HG03045 (cell line): ENCODE measurements around the gene STXBP3.

Source experiments
- ATAC-seq: cut with Tn5 transposase; IDR thresholded peaks from one replicate; pipeline ENCODE4 v1.9.1; 2021; ENCODE audit warnings: mild to moderate bottlenecking, moderate library complexity; ENCODE audit not compliant: unreplicated experiment

The STXBP3 gene

GRCh38 chr1:108792420-108792819, 45.9 kb downstream of the STXBP3 start:
- ATAC-seq = no peak

GRCh38 chr1:108799001-108799400, 52.5 kb downstream of the STXBP3 start:
- ATAC-seq = no peak

- no peak for ATAC-seq
These were observed 54.6 kb downstream of the STXBP3 start for GRCh38 chr1:108801101-108801500.

GRCh38 chr1:108803548-108803947, 57.1 kb downstream of the STXBP3 start:
- ATAC-seq = no peak

GRCh38 chr1:108808438-108808837, 62.0 kb downstream of the STXBP3 start:
- ATAC-seq = no peak

GRCh38 chr1:108811611-108812010, 65.1 kb downstream of the STXBP3 start:
- ATAC-seq = no peak

- ATAC-seq = no peak
These were observed 66.9 kb downstream of the STXBP3 start for GRCh38 chr1:108813326-108813725.

GRCh38 chr1:108814343-108815125, 68.1 kb downstream of the STXBP3 start:
- ATAC-seq = no peak

- no peak for ATAC-seq
These were observed 69.1 kb downstream of the STXBP3 start for GRCh38 chr1:108815566-108815965.

- no peak for ATAC-seq
These were observed 69.8 kb downstream of the STXBP3 start for GRCh38 chr1:108816049-108816893.

- no peak for ATAC-seq
These were observed 70.5 kb downstream of the STXBP3 start for GRCh38 chr1:108817016-108817415.

GRCh38 chr1:108817811-108818210, 71.3 kb downstream of the STXBP3 start:
- ATAC-seq = no peak

GRCh38 chr1:108819878-108820277, 73.4 kb downstream of the STXBP3 start:
- no peak for ATAC-seq

- ATAC-seq = no peak
These were observed 77.2 kb downstream of the STXBP3 start for GRCh38 chr1:108823632-108824031.

GRCh38 chr1:108824051-108824450, 77.6 kb downstream of the STXBP3 start:
- ATAC-seq = no peak

GRCh38 chr1:108826081-108826635, 79.7 kb downstream of the STXBP3 start:
- ATAC-seq = no peak

GRCh38 chr1:108828074-108828961, 81.8 kb downstream of the STXBP3 start:
- ATAC-seq = no peak

GRCh38 chr1:108829498-108829916, 83.0 kb downstream of the STXBP3 start:
- no peak for ATAC-seq

GRCh38 chr1:108830119-108831008, 83.9 kb downstream of the STXBP3 start:
- ATAC-seq = no peak

GRCh38 chr1:108831225-108831624, 84.8 kb downstream of the STXBP3 start:
- no peak for ATAC-seq
